GM20431 (cell line): ENCODE measurements around the gene DPPA2.

Source experiments
- in situ Hi-C: fragments of 300-500 bp; cut with MseI, MboI; formaldehyde crosslinking; loops from one replicate; pipeline ENCODE4 v1.15.0; 2020; ENCODE audit warnings: low sequenced_read_pairs; ENCODE audit not compliant: unreplicated experiment

The DPPA2 gene

DNA sequence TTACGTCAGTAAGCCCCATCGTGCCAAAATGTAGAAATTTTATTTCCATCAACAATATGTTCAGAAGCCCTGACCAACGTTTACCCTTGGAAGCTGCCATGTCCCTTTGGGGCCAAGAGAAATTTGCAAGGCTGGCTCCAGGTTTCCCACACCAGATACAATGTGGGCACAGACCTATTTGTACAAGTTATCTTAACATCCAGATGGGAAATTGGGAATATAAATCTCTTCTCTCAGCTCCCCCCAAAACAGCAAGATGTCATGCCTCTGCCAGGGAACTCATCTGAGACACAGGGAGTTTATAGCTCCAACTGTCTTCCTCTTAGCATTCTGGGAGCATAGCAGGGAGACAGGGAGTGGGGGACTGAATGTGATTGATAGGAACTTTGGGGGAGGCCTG is 9.3 kb upstream of the DPPA2 start:
- in situ Hi-C loops = no loop called here

GRCh38 chr3:109325109-109325508 is 8.8 kb upstream of the DPPA2 start:
- in situ Hi-C loops = no loop called here

DNA sequence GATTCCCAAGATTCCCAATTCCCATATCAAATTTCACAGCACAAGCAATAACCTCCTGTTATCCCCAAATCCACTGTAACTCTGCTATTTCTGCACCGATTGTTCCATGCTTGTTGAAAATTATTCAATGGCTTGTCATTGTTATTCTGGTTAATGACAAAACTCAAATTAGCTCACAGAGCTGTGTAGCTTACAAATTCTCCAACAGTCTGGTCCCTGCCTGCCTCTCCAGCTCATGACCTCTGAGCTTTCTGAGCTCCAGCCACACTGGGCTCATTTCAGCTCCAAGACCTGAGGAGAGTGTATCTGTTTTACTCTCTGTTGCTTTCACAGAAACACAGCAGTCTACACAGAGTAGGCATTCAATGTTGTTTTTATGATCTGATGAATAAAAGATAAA is 3.3 kb downstream of the DPPA2 start:
- in situ Hi-C loops = no loop called here

GRCh38 chr3:109297496-109297895 is 18.8 kb downstream of the DPPA2 start:
- in situ Hi-C loops = no loop called here

- in situ Hi-C loops = no loop called here
Measured at GRCh38 chr3:109284071-109284470, 32.2 kb downstream of the DPPA2 start.

GRCh38 chr3:109278546-109278945 is 37.8 kb downstream of the DPPA2 start:
- in situ Hi-C loops = no loop called here

- in situ Hi-C loops = no loop called here
Measured at GRCh38 chr3:109278141-109278540, 38.2 kb downstream of the DPPA2 start.

DNA sequence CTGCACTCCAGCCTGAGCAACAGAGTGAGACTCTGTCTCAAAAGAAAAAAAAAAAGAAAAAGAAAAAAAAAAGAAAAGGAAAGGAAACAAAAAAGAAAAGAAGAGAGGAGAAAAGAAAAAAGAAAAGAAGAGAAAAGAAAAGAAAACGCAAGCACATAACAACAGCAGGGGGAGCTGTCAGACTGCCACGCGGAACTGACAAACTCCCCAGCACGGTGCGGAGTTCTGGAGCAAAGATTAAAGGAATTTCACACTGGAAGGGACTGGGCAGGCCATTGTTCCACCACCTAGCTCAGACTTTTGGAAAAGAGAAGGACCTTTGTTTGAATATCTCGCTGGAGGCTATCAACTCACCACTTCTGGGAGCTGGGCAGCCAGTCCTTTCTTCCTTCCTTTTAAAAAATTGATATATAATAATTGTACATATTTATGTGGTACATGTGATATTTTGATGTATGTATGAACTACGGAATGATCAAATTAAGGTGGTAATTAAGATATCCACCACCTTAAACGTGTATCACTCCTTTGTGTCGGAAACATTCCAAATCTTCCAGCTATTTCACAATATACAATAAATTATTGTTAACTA is 40.5 kb downstream of the DPPA2 start:
- in situ Hi-C loops = no loop called here

DNA sequence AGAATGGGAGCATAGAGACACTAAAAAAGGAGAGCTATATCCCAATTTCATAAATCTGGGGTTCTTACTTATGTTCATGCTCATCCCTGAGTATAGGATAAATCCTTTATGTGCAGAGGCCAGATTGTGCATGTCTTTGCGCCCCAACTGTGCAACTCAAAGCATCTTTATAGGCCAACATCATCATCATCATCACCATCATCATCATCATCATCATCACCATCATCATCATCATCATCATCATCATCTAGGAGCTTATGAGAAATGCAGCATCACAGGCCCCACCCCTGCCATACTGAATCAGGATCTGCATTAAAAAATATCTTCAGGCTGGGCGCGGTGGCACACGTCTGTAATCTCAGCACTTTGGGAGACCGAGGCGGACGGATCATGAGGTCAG is 45.5 kb downstream of the DPPA2 start:
- in situ Hi-C loops = no loop called here

GRCh38 chr3:109269577-109270275 is 46.6 kb downstream of the DPPA2 start:
- in situ Hi-C loops = no loop called here

GRCh38 chr3:109268181-109268580 is 48.1 kb downstream of the DPPA2 start:
- in situ Hi-C loops = no loop called here

DNA sequence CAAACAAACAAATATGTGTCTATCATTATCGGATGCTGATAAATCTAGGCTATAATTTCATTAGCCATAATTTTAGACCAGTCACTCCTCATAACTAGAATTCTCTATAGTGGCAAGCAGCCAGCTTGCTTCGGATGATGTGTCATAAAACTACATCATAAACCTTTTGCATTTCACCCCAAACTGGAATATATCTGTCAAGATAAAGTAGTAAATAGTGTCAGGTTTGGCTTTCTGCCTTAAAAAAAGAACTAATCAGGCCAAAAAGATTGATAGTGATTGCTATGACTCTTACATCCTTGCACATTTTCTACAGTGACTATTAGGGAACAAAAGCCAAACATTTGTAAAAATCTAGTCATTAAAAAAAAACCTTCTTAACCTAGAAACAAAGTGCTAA is 51.0 kb downstream of the DPPA2 start:
- in situ Hi-C loops = no loop called here

- in situ Hi-C loops = no loop called here
Measured at GRCh38 chr3:109257269-109257668, 59.0 kb downstream of the DPPA2 start.

- in situ Hi-C loops = no loop called here
Measured at GRCh38 chr3:109254770-109255169, 61.5 kb downstream of the DPPA2 start.

DNA sequence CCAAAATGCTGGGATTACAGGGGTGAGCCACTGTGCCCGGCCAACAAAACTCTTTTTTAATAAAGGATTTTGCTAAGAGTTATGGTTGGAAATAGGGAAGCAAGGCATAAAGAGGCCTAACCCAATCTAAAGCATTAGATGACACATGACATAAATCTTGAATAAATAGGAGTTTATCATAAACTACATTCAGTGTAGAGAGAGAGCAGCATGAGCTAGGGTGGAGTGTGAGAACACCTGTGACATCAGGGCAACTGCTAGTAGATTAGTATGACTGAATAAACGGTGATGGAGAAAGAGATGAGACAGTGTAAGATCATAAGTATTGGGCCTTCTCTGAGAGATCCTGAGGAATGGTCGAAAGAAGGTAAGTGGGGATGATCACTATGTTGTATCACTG is 63.7 kb downstream of the DPPA2 start:
- in situ Hi-C loops = no loop called here
